CD8-positive, alpha-beta memory T cell (primary cell): ENCODE results near the gene TASL. TPM values are rescaled to one million over a fixed set of nuclear protein-coding genes. Genes with fewer than 3 reads are reported as not detected.

Experiments
- CTCF ChIA-PET: fragments of 350-600 bp; sonication (Branson Sonifier 250); formaldehyde crosslinking; loops from one replicate; lab custom pipeline; 2021; ENCODE audit warnings: antibody characterized with exemption; lab: Charles Lee
- POLR2A ChIA-PET: fragments of 350-600 bp; sonication (Branson Sonifier 250); formaldehyde crosslinking; loops from one replicate; lab custom pipeline; 2021; ENCODE audit warnings: antibody characterized with exemption; lab: Charles Lee
- DNase-seq, 5 donors: peaks; one replicate each; pipeline versions ENCODE4 v3.0.0 to v3.0.0-alpha.2; 2020 to 2022; ENCODE audit warnings: mixed read lengths in 1 of 5
- H3K27ac ChIP-seq: one replicate; pipeline ENCODE4 v1.7.0; 2013; ENCODE audit warnings: low read depth, mild to moderate bottlenecking, low read length, moderate library complexity
- H3K27me3 ChIP-seq: 2 replicates; pipeline ENCODE4 v1.7.0; 2013; ENCODE audit warnings: low read length, mild to moderate bottlenecking; ENCODE audit not compliant: insufficient read depth, poor library complexity, severe bottlenecking
- H3K36me3 ChIP-seq: 2 replicates; pipeline ENCODE4 v1.7.0; 2013; ENCODE audit warnings: mild to moderate bottlenecking, low read length, moderate library complexity; ENCODE audit not compliant: insufficient read depth
- H3K4me1 ChIP-seq: 2 replicates; pipeline ENCODE4 v1.7.0; 2013; ENCODE audit warnings: mild to moderate bottlenecking, low read length, moderate library complexity; ENCODE audit not compliant: insufficient read depth
- H3K4me3 ChIP-seq: 2 replicates; pipeline ENCODE4 v1.7.0; 2013; ENCODE audit warnings: mild to moderate bottlenecking, low read length
- H3K9me3 ChIP-seq: 2 replicates; pipeline ENCODE4 v1.7.0; 2013; ENCODE audit warnings: mild to moderate bottlenecking, low read length
- H3K27ac Mint-ChIP-seq, 8 donors: one replicate each; pipeline ENCODE4 v1.8.0; 2020 to 2021; ENCODE audit warnings: mixed read lengths in 8 of 8, mild to moderate bottlenecking in 6 of 8, inconsistent platforms in 3 of 8, moderate library complexity in 3 of 8
- H3K27me3 Mint-ChIP-seq, 2 donors: one replicate each; pipeline ENCODE4 v1.8.0; 2020 to 2021; ENCODE audit warnings: mixed read lengths in 2 of 2, mild to moderate bottlenecking in 1 of 2, moderate library complexity in 1 of 2
- H3K36me3 Mint-ChIP-seq, 3 donors: one replicate each; pipeline ENCODE4 v1.8.0; 2020 to 2021; ENCODE audit warnings: mixed read lengths in 3 of 3, inconsistent platforms in 1 of 3, mild to moderate bottlenecking in 1 of 3
- H3K4me1 Mint-ChIP-seq, 3 donors: one replicate each; pipeline ENCODE4 v1.8.0; 2020 to 2021; ENCODE audit warnings: mixed read lengths in 3 of 3, inconsistent platforms in 1 of 3, mild to moderate bottlenecking in 1 of 3
- H3K4me3 Mint-ChIP-seq, 7 donors: one replicate each; pipeline ENCODE4 v1.8.0; 2020 to 2021; ENCODE audit warnings: mixed read lengths in 7 of 7, mild to moderate bottlenecking in 6 of 7, moderate library complexity in 4 of 7, inconsistent platforms in 2 of 7
- H3K9me3 Mint-ChIP-seq, 5 donors: one replicate each; pipeline ENCODE4 v1.8.0; 2020 to 2022; ENCODE audit warnings: mixed read lengths in 5 of 5, mild to moderate bottlenecking in 3 of 5, moderate library complexity in 2 of 5, inconsistent platforms in 1 of 5
- polyA plus RNA-seq: library from polyadenylated mRNA; unstranded; fragments of 300-500 nt; fragmentation: Illumina TruSeq; gene quantifications from one replicate; pipeline ENCODE4 v1.2.3, GENCODE V29; 2021
- total RNA-seq, 2 experiments: library from RNA; stranded (reverse); gene quantifications; one replicate each; pipeline ENCODE4 v1.2.3, GENCODE V29; 2021

The TASL gene
- total and polyA plus RNA-seq, 3 experiments from 2014 or later: 1.2 to 1.5 (median 1.2) TPM

GRCh38 chrX:30590368-30590767, 12.8 kb upstream of the TASL start:
- no peak for DNase-seq
- Histone ChIP-seq H3K27me3 (no peaks in the 10 kb centered on the region), H3K9me3 (no peaks in the 10 kb centered on the region), H3K4me3 (no peak overlapping the region), H3K4me1 (no peaks in the 10 kb centered on the region), H3K36me3 (no peaks in the 10 kb centered on the region), H3K27ac (no peak overlapping the region)
- H3K4me1 Mint-ChIP-seq: peaks cover 0 to 8% (median 2%) of the 10 kb centered on the region in 3 donors
- POLR2A ChIA-PET: no interaction called here
- no peak overlapping the region for H3K4me3 Mint-ChIP-seq
- H3K36me3 Mint-ChIP-seq: no peaks in the 10 kb centered on the region
- H3K9me3 Mint-ChIP-seq: no peaks in the 10 kb centered on the region
- CTCF ChIA-PET: no interaction called here
- H3K27ac Mint-ChIP-seq: no peak overlapping the region
- H3K27me3 Mint-ChIP-seq: peaks cover 0 to 7% of the 10 kb centered on the region in 2 donors

GRCh38 chrX:30589146-30589888, 11.8 kb upstream of the TASL start:
- Mint-ChIP-seq H3K36me3 (no peaks in the 10 kb centered on the region), H3K9me3 (no peaks in the 10 kb centered on the region), H3K4me1 (peaks cover 0 to 8% (median 2%) of the 10 kb centered on the region in 3 donors), H3K27me3 (peaks cover 0 to 6% of the 10 kb centered on the region in 2 donors), H3K27ac (no peak overlapping the region), H3K4me3 (no peak overlapping the region)
- Histone ChIP-seq H3K4me1 (no peaks in the 10 kb centered on the region), H3K27ac (no peak overlapping the region), H3K36me3 (no peaks in the 10 kb centered on the region), H3K9me3 (no peaks in the 10 kb centered on the region), H3K27me3 (no peaks in the 10 kb centered on the region), H3K4me3 (no peak overlapping the region)
- ChIA-PET POLR2A (no interaction called here), CTCF (no interaction called here)
- no peak for DNase-seq

GRCh38 chrX:30586516-30586915, 8.9 kb upstream of the TASL start:
- Histone ChIP-seq H3K4me3 (no peak overlapping the region), H3K9me3 (no peaks in the 10 kb centered on the region), H3K4me1 (no peaks in the 10 kb centered on the region), H3K36me3 (no peaks in the 10 kb centered on the region), H3K27me3 (no peaks in the 10 kb centered on the region), H3K27ac (no peak overlapping the region)
- DNase-seq: no peak
- Mint-ChIP-seq H3K27me3 (no peaks in the 10 kb centered on the region), H3K9me3 (no peaks in the 10 kb centered on the region), H3K27ac (no peak overlapping the region), H3K4me1 (no peaks in the 10 kb centered on the region), H3K4me3 (no peak overlapping the region), H3K36me3 (no peaks in the 10 kb centered on the region)
- ChIA-PET POLR2A (no interaction called here), CTCF (no interaction called here)

- H3K36me3 ChIP-seq: no peaks in the 10 kb centered on the region
- DNase-seq: no peak
- Mint-ChIP-seq H3K27me3 (no peaks in the 10 kb centered on the region), H3K9me3 (no peaks in the 10 kb centered on the region), H3K36me3 (no peaks in the 10 kb centered on the region), H3K4me3 (no peak overlapping the region), H3K4me1 (peaks cover 1 to 2% (median 1%) of the 10 kb centered on the region in 3 donors), H3K27ac (no peak overlapping the region)
- H3K4me3 ChIP-seq: no peak overlapping the region
- ChIA-PET CTCF (no interaction called here), POLR2A (no interaction called here)
- no peaks in the 10 kb centered on the region for H3K9me3 ChIP-seq
- H3K4me1 ChIP-seq: no peaks in the 10 kb centered on the region
- no peak overlapping the region for H3K27ac ChIP-seq
- H3K27me3 ChIP-seq: no peaks in the 10 kb centered on the region
Measured at GRCh38 chrX:30582664-30583063, 5.1 kb upstream of the TASL start.

GRCh38 chrX:30580641-30581040, 3.1 kb upstream of the TASL start:
- H3K4me1 ChIP-seq: no peaks in the 10 kb centered on the region
- no peaks in the 10 kb centered on the region for H3K9me3 ChIP-seq
- no peaks in the 10 kb centered on the region for H3K27me3 ChIP-seq
- H3K27ac ChIP-seq: no peak overlapping the region
- H3K27me3 Mint-ChIP-seq: no peaks in the 10 kb centered on the region
- ChIA-PET POLR2A (no interaction called here), CTCF (interaction anchor here (1.2 kb wide), 1 partner anchor 10 kb away, joined by 3 read pairs; no protein-coding TSS in a partner anchor)
- peaks cover 8 to 14% (median 13%) of the 10 kb centered on the region in 3 donors for H3K4me1 Mint-ChIP-seq
- DNase-seq: no peak
- H3K36me3 Mint-ChIP-seq: no peaks in the 10 kb centered on the region
- no peaks in the 10 kb centered on the region for H3K36me3 ChIP-seq
- H3K4me3 Mint-ChIP-seq: no peak overlapping the region
- no peak overlapping the region for H3K27ac Mint-ChIP-seq
- no peak overlapping the region for H3K4me3 ChIP-seq
- no peaks in the 10 kb centered on the region for H3K9me3 Mint-ChIP-seq

- Histone ChIP-seq H3K27ac (peak overlapping the region; percentile 26), H3K36me3 (no peaks in the 10 kb centered on the region), H3K4me3 (peak overlapping the region; percentile 52), H3K27me3 (no peaks in the 10 kb centered on the region), H3K4me1 (no peaks in the 10 kb centered on the region), H3K9me3 (no peaks in the 10 kb centered on the region)
- Mint-ChIP-seq H3K36me3 (peaks cover 0 to 2% (median 0%) of the 10 kb centered on the region in 3 donors), H3K27me3 (no peaks in the 10 kb centered on the region), H3K9me3 (no peaks in the 10 kb centered on the region), H3K27ac (peak overlapping the region in 7 of 8 donors; percentile 71 to 94 (median 84)), H3K4me1 (peaks cover 8 to 30% (median 18%) of the 10 kb centered on the region in 3 donors), H3K4me3 (peak overlapping the region; percentile 81 to 89 (median 87))
- CTCF ChIA-PET: no interaction called here
- DNase-seq: no peak
- POLR2A ChIA-PET: no interaction called here
Measured at GRCh38 chrX:30576881-30577280, 685 bp downstream of the TASL start.

GRCh38 chrX:30573125-30573524, 4.4 kb downstream of the TASL start:
- CTCF ChIA-PET: no interaction called here
- Histone ChIP-seq H3K9me3 (no peaks in the 10 kb centered on the region), H3K27me3 (no peaks in the 10 kb centered on the region), H3K36me3 (no peaks in the 10 kb centered on the region), H3K4me3 (no peak overlapping the region), H3K4me1 (no peaks in the 10 kb centered on the region), H3K27ac (no peak overlapping the region)
- no peak overlapping the region for H3K4me3 Mint-ChIP-seq
- POLR2A ChIA-PET: no interaction called here
- no peaks in the 10 kb centered on the region for H3K9me3 Mint-ChIP-seq
- peaks cover 9 to 33% (median 20%) of the 10 kb centered on the region in 3 donors for H3K4me1 Mint-ChIP-seq
- no peak for DNase-seq
- H3K27me3 Mint-ChIP-seq: no peaks in the 10 kb centered on the region
- peaks cover 0 to 3% (median 0%) of the 10 kb centered on the region in 3 donors for H3K36me3 Mint-ChIP-seq
- H3K27ac Mint-ChIP-seq: no peak overlapping the region

GRCh38 chrX:30572678-30573077, 4.9 kb downstream of the TASL start:
- Histone ChIP-seq H3K36me3 (no peaks in the 10 kb centered on the region), H3K27ac (no peak overlapping the region), H3K4me1 (no peaks in the 10 kb centered on the region), H3K9me3 (no peaks in the 10 kb centered on the region), H3K27me3 (no peaks in the 10 kb centered on the region), H3K4me3 (no peak overlapping the region)
- Mint-ChIP-seq H3K27me3 (no peaks in the 10 kb centered on the region), H3K36me3 (peaks cover 0 to 3% (median 0%) of the 10 kb centered on the region in 3 donors), H3K27ac (peak overlapping the region in 1 of 8 donors; percentile 52), H3K9me3 (no peaks in the 10 kb centered on the region), H3K4me3 (no peak overlapping the region), H3K4me1 (peaks cover 8 to 33% (median 21%) of the 10 kb centered on the region in 3 donors)
- ChIA-PET CTCF (no interaction called here), POLR2A (no interaction called here)
- DNase-seq: no peak
